DMS114 treated with DMSO at 0.1 percent for 48 hours (cell line): ENCODE data around the gene PRSS16.
"Not testable (repeated sequence)": the region's sequence is repeated elsewhere in the genome, so short reads cannot be mapped to it uniquely, and the experiment has no call there.

Experiments used
- DNase-seq: peaks from one replicate; lab custom pipeline; 2025; ENCODE audit not compliant: unreplicated experiment; lab: John Stamatoyannopoulos, UW

PRSS16 gene, protein sequence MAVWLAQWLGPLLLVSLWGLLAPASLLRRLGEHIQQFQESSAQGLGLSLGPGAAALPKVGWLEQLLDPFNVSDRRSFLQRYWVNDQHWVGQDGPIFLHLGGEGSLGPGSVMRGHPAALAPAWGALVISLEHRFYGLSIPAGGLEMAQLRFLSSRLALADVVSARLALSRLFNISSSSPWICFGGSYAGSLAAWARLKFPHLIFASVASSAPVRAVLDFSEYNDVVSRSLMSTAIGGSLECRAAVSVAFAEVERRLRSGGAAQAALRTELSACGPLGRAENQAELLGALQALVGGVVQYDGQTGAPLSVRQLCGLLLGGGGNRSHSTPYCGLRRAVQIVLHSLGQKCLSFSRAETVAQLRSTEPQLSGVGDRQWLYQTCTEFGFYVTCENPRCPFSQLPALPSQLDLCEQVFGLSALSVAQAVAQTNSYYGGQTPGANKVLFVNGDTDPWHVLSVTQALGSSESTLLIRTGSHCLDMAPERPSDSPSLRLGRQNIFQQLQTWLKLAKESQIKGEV

GRCh38 chr6:27247133-27247836 lies at the start of gene PRSS16:
Gene PRSS16 (plus strand): TSS chr6:27247701. CDS start chr6:27247738, 37 bp downstream.
- no peak for DNase-seq

- no peak for DNase-seq
Measured at GRCh38 chr6:27205375-27206278, 41.9 kb upstream of the PRSS16 start.

- DNase-seq: no peak
Measured at GRCh38 chr6:27206806-27207205, 40.7 kb upstream of the PRSS16 start.

- no peak for DNase-seq
Measured at GRCh38 chr6:27208042-27208441, 39.5 kb upstream of the PRSS16 start.

GRCh38 chr6:27209196-27209595 lies 38.3 kb upstream of the PRSS16 start:
- no peak for DNase-seq

DNA sequence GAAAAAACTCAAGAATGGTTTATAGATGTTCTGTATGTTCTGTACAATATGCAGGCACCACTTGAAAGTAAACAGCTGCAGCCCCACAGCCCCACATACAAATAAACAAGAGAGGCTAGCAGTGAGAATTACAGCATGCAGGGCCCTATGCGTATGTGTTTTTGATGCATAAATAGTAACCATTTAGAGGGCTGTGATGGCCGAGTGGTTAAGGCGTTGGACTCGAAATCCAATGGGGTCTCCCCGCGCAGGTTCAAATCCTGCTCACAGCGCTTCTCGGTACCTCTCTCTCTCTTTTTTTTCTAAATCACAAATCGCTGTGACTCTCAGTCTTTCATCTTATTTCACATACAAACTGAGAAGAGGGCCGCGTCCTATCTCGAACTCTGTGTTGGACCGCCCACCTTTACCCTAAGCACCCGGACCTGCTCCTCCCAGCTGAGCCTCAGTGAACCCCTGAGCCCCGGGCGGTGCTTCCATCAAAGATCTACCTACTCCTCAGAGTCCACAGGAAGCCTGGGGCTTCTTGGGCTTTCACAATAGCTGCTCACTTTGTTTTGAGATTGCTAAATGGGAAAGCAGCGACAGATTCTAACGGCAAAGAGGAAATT lies 37.7 kb upstream of the PRSS16 start:
- no peak for DNase-seq

- DNase-seq: not testable (repeated sequence)
Measured at GRCh38 chr6:27213091-27213517, 34.4 kb upstream of the PRSS16 start.

DNA sequence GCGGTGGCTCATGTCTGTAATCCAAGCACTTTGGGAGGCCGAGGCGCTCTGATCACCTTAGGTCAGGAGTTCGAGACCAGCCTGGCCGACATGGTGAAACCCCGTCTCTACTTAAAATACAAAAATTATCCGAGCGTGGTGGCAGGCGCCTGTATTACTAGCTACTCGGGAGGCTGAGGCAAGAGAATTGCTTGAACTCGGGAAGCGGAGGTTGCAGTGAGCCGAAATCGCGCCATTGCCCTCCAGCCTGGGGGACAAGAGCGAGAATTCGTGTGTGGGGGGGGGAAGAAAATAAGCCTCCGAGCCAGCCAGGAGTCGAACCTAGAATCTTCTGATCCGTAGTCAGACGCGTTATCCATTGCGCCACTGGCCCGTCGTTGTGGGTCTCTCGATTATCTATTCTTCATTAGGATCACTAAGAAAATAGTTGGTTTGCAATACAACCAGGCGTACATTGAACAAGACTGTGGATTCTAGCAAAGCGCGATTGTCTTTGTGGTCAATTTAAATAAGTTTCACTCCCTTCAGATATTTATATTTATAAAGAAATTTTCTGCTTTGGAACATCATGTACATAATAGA lies 33.9 kb upstream of the PRSS16 start:
- DNase-seq: peak; percentile 83

DNA sequence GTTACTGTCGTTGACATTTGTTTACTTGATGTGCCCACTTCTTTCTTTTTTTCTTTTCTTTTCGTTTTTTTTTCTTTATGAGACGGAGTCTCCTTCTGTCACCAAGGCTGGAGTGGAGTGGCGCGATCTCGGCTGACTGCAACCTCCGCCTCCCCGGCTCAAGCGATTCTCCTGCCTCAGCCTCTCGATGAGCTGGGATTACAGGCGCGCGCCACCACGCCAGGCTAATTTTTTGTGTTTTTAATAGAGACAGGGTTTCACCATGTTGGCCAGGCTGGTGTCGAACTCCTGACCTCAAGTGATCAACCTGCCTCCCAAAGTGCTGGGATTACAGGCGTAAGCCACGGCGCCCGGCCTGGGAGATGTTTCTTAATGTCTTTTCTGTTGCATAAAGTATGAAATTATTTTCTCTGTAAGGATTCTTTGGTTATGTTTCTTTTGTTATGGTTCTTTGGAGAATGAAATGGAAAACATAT lies 33.3 kb upstream of the PRSS16 start:
- DNase-seq: no peak

DNA sequence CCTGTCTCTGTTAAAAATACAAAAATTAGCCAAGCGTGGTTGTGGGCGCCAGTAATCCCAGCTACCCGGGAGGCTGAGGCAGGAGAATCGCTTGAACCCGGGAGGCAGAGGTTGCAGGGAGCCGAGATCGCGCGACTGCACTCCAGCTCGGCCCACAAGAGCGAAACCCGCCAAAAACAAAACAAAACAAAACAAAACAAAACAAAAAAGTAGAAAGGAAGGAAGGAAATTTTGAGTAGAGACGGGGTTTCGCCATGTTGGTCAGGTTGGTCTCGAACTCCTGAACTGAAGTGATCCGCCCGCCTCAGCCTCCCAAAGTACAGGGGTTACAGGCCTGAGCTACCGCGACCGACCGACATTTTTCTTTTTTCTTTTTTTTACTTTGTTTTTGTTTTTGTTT lies 30.6 kb upstream of the PRSS16 start:
- no peak for DNase-seq

- not testable (repeated sequence) for DNase-seq
Measured at GRCh38 chr6:27222971-27223370, 24.5 kb upstream of the PRSS16 start.

DNA sequence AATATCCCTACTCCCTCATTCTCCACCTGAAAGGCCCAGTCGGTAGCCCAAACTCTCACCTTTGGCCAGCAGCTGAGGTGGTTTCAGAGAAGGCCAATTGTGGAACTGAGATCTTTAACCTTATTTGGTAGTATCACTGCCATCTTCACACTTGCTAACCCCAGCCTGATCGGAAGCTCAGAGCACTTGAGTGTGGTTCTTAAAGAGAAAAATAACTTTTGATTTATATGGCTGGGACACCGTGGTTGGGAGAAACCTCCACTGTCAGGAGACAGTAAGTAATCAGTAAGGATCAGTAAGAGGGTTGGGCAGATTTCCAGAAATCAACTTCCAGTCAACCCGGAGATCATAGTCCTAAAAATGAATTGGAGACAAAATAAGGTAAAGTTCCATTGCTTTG lies 22.8 kb upstream of the PRSS16 start:
- DNase-seq: no peak

DNA sequence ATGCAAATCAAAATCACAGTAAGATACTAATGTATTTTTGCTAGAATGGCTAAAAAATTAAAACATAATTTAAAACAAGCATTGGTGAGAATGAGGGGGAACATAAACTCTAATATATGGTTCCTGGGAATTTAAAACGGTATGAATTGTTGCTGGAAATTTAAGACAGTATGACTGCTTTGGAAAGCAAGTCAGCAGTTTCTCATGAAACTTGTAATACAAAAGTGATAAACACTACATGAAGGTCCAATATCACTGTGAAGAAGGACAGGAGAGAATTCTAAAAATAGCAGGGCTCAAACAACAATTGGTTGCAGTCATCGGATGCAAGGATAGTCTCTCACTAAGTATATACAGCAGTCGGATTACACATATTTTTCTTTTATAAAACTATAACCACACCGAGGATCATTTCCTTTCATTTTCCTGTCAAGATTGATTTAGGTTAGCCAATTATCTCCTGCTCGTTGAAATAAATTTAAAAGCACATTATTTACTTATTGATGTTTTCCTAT lies 18.5 kb upstream of the PRSS16 start:
- no peak for DNase-seq

- no peak for DNase-seq
Measured at GRCh38 chr6:27230758-27231111, 16.8 kb upstream of the PRSS16 start.

DNA sequence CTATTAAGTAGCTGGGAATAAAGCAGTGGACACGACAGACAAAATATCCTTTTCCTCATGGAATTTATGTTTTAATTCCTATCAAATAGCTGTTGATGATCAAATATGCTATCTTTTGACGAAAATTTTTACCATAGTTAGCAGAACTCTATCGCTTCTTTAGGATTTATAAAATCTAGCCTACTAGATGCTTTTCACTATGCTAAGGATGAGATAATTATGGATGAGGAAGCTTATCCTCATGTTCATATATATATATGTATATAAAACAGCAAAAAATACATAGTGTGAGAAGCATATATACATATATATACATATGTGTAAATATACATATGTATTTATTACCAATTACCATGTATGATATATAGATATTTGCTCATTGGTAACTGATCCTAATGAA lies 12.9 kb upstream of the PRSS16 start:
- no peak for DNase-seq

DNA sequence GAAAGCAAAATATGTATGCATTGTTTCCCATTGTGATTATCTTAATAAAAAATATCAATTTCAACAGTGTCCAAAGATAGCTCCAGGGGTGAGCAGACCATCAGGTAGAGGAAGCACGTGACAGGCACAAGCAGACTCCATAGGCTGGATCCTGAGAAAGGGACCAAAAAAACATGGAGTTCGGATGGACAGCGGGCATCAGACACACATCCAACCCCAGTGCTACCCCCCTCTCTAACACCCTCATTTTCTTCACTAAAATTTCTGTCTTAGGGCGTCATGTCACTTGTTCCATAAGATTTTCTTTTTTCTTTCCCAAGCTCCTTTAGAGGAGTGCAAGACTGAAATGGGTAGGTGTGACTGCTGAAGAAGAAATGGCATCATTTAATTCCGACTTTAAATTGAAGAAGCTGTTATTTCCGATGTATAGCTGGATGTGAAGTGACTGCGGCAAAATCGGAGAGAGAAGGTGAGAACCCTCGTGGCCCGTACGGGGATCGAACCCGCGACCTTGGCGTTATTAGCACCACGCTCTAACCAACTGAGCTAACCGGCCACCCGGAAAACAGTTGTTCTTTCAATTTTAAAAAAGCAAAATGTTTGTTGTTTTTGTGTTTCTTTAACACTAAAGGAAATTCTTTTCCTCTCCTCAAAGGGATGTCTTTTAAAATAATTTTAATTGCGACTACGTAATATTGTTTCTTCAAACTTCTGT lies 10.3 kb upstream of the PRSS16 start:
- peak; percentile 71 for DNase-seq

GRCh38 chr6:27238010-27238983 lies 9.2 kb upstream of the PRSS16 start:
- DNase-seq: no peak

- DNase-seq: no peak
Measured at GRCh38 chr6:27239258-27239657, 8.2 kb upstream of the PRSS16 start.
